Measurements from ENCODE around the gene SMPDL3B. TPM values are rescaled to one million over a fixed set of nuclear protein-coding genes. Genes with fewer than 3 reads are reported as not detected.

The SMPDL3B gene
- total and polyA plus RNA-seq, 3 donors from 2014 or later: 2.1 to 2.7 (median 2.5) TPM

- 60 to 68% methylated on average over 11 to 12 of the region's 12 CpGs for WGBS, 2 donors
- Histone ChIP-seq H3K36me3 (ENCODE audit: low read depth, missing control alignments) (no peaks in the 10 kb centered on the region), H3K4me3 (no peak overlapping the region), H3K9me3 (no peaks in the 10 kb centered on the region), H3K27ac (no peak overlapping the region), H3K27me3 (no peaks in the 10 kb centered on the region), H3K4me1 (peaks cover 6% of the 10 kb centered on the region)
- intact Hi-C loops (cut with DNase I; ENCODE audit: low total_unique reads): no loop called here
- DNase-seq: no peak
- TF ChIP-seq POLR2A (IDR thresholded peaks at IDR 0.05) (no peak), CTCF (IDR thresholded peaks at IDR 0.05) (no peak)
These were observed 7.1 kb downstream of the SMPDL3B start for GRCh38 chr1:27941671-27942540.

- Histone ChIP-seq H3K27me3 (no peaks in the 10 kb centered on the region), H3K4me3 (no peak overlapping the region), H3K36me3 (ENCODE audit: low read depth, missing control alignments) (no peaks in the 10 kb centered on the region), H3K9me3 (no peaks in the 10 kb centered on the region), H3K27ac (no peak overlapping the region), H3K4me1 (peaks cover 3% of the 10 kb centered on the region)
- TF ChIP-seq CTCF (IDR thresholded peaks at IDR 0.05): no peak
- no peak for TF ChIP-seq POLR2A (IDR thresholded peaks at IDR 0.05)
- 83 to 89% methylated on average over 1 to 5 of the region's 5 CpGs for whole genome bisulfite sequencing, 2 donors
- DNase-seq: no peak
- intact Hi-C loops (cut with DNase I; ENCODE audit: low total_unique reads): no loop called here
These were observed 10.2 kb downstream of the SMPDL3B start for GRCh38 chr1:27945020-27945419.

GRCh38 chr1:27949027-27949426 is 14.2 kb downstream of the SMPDL3B start:
- H3K36me3 ChIP-seq (ENCODE audit: low read depth, missing control alignments): no peaks in the 10 kb centered on the region
- H3K27ac ChIP-seq: no peak overlapping the region
- TF ChIP-seq CTCF (IDR thresholded peaks at IDR 0.05) (no peak), POLR2A (IDR thresholded peaks at IDR 0.05) (no peak)
- intact Hi-C loops (cut with DNase I; ENCODE audit: low total_unique reads): no loop called here
- no peak for DNase-seq
- WGBS, 2 donors: 90 to 96% methylated on average over 8 of the region's 8 CpGs
- no peak overlapping the region for H3K4me3 ChIP-seq
- no peaks in the 10 kb centered on the region for H3K27me3 ChIP-seq
- H3K4me1 ChIP-seq: no peaks in the 10 kb centered on the region
- H3K9me3 ChIP-seq: no peaks in the 10 kb centered on the region

- DNase-seq: no peak
- intact Hi-C loops (cut with DNase I; ENCODE audit: low total_unique reads): no loop called here
- WGBS, 2 donors: 72 to 75% methylated on average over 3 of the region's 3 CpGs
These were observed 16.6 kb downstream of the SMPDL3B start for GRCh38 chr1:27951396-27951795.

More at GRCh38 chr1:27951396-27951795, 16.6 kb downstream of the SMPDL3B start:
- Histone ChIP-seq H3K36me3 (ENCODE audit: low read depth, missing control alignments) (no peaks in the 10 kb centered on the region), H3K27ac (no peak overlapping the region), H3K4me3 (no peak overlapping the region), H3K27me3 (no peaks in the 10 kb centered on the region), H3K4me1 (no peaks in the 10 kb centered on the region), H3K9me3 (no peaks in the 10 kb centered on the region)
- no peak for TF ChIP-seq CTCF (IDR thresholded peaks at IDR 0.05)
